Esophagus (tissue), 2 donors: ENCODE results near the gene DHODH. TPM values are rescaled to one million over a fixed set of nuclear protein-coding genes. Genes with fewer than 3 reads are reported as not detected.

ENCODE experiments used
- H3K27ac ChIP-seq, 2 donors: one replicate each; pipeline ENCODE4 v1.5.1; 2013; ENCODE audit warnings: low read depth in 2 of 2, mild to moderate bottlenecking in 2 of 2, inconsistent platforms in 1 of 2, low read length in 1 of 2, moderate library complexity in 1 of 2
- H3K27me3 ChIP-seq, 2 donors: one replicate each; pipeline ENCODE4 v1.6.1; 2013; ENCODE audit warnings: low read length in 2 of 2, control low read depth in 1 of 2, mild to moderate bottlenecking in 1 of 2; ENCODE audit not compliant: insufficient read depth in 2 of 2, control insufficient read depth in 1 of 2
- H3K36me3 ChIP-seq, 2 donors: one replicate each; pipeline ENCODE4 v1.6.1; 2013; ENCODE audit warnings: low read length in 1 of 2; ENCODE audit not compliant: control insufficient read depth in 2 of 2, insufficient read depth in 2 of 2
- H3K4me1 ChIP-seq, 2 donors: one replicate each; pipeline ENCODE4 v1.6.1; 2013; ENCODE audit warnings: low read length in 1 of 2; ENCODE audit not compliant: control insufficient read depth in 2 of 2, insufficient read depth in 2 of 2
- H3K4me3 ChIP-seq, 2 donors: one replicate each; pipeline ENCODE4 v1.5.1; 2013; ENCODE audit warnings: low read length in 2 of 2, mild to moderate bottlenecking in 2 of 2, low read depth in 1 of 2, moderate library complexity in 1 of 2
- H3K9me3 ChIP-seq, 2 donors: one replicate each; pipeline ENCODE4 v1.6.1; 2013; ENCODE audit warnings: mild to moderate bottlenecking in 2 of 2, low read depth in 1 of 2, low read length in 1 of 2, moderate library complexity in 1 of 2; ENCODE audit not compliant: control insufficient read depth in 2 of 2, insufficient read depth in 1 of 2
- WGBS, 2 donors: extraction: QIAGEN DNeasy Blood & Tissue Kit; methylation state at CpG; one replicate each; pipeline ENCODE4 v1.1.7; 2013; 5-methylcytosine and 5-hydroxymethylcytosine counted together
- polyA plus RNA-seq, 2 donors: library from polyadenylated mRNA; stranded (reverse); fragments of 200-250 nt; gene quantifications; one replicate each; pipeline ENCODE4 v1.2.3, GENCODE V29; 2013
- donor health status: healthy with polysubstance abuse.
- donor health status: Bipolar disorder and iron deficiency.

Gene DHODH
- polyA plus RNA-seq, 2 donors: 3.1 to 5.6 TPM

DNA sequence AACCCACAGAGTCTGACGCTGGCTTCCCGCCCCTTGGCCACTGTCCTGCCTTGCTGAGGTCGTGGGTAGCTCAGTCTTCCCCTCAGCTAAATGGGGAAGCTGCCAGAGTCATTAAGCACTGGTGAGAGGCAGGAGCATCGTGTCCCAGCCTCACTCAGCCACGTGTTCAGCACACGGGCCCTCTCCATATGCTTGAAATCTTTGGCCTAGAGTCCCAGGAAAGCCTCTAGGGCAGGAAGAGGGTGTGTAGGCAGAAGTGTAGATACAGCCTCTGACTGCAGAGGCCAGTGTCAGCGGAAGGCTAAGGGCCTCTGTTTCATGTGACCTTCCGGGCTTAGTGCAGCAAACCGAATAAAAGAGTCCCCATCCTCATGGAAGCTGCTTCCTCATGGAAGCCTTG is 4.1 kb downstream of the DHODH start:
- peak overlapping the region; percentile 11 to 45 for H3K27ac ChIP-seq
- 62 to 77% methylated on average over 9 of the region's 9 CpGs for WGBS, 2 donors

DNA sequence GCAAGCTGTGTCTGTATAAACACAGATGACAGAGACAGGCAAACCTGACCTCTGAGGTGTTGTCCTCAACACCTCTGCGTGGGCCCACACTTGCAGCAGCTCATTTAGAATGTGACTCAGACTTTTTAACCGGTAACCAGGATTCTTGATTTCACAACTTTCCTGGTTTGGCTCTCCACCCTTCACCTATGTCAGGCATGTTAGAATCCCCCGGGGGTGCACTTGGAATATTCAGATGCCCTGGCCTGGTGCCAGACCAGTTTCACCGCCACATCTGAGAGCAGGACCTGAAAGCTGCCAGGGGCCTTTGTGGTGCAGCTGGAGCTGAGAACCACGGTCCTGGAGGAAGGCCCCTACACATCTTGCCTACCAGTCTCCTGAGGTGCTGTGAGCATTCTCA is 4.8 kb downstream of the DHODH start:
- Histone ChIP-seq H3K9me3 (no peaks in the 10 kb centered on the region), H3K4me3 (no peak overlapping the region), H3K27me3 (no peaks in the 10 kb centered on the region), H3K27ac (peak overlapping the region in 1 of 2 donors; percentile 70), H3K36me3 (peaks cover 7 to 12% of the 10 kb centered on the region in 2 donors), H3K4me1 (peaks cover 0 to 3% of the 10 kb centered on the region in 2 donors)
- 22 to 26% methylated on average over 5 of the region's 5 CpGs for WGBS, 2 donors

More for the DNA sequence above, 4.1 kb downstream of the DHODH start:
- Histone ChIP-seq H3K9me3 (no peaks in the 10 kb centered on the region), H3K4me1 (peaks cover 0 to 3% of the 10 kb centered on the region in 2 donors), H3K36me3 (peaks cover 7 to 10% of the 10 kb centered on the region in 2 donors), H3K27me3 (no peaks in the 10 kb centered on the region), H3K4me3 (no peak overlapping the region)

GRCh38 chr16:72013888-72014581 is 5.5 kb downstream of the DHODH start:
- no peak overlapping the region for H3K4me3 ChIP-seq
- H3K36me3 ChIP-seq: peaks cover 7 to 14% of the 10 kb centered on the region in 2 donors
- H3K27me3 ChIP-seq: no peaks in the 10 kb centered on the region
- no peaks in the 10 kb centered on the region for H3K9me3 ChIP-seq
- WGBS, 2 donors: 48 to 58% methylated on average over 15 of the region's 15 CpGs
- peaks cover 0 to 3% of the 10 kb centered on the region in 2 donors for H3K4me1 ChIP-seq
- H3K27ac ChIP-seq: peak overlapping the region in 1 of 2 donors; percentile 70

DNA sequence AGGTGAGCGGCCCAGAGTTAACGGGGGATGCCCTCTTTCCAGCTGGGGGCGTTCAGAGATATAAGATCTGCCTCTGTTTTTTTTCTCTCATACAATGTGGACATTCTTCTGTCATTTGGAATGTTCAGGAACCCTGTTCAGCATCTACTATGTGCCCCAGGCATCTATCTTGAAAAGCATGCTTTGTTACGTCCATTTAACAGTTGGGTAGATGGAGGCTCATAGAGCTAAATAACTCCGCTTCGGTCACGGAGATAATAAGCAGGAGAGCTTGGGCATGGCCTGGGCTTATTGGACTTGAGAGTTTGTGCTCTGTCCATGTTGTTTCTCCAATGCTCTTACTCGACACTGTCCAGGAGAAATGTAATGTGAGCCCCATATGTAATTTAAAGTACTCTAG is 6.1 kb downstream of the DHODH start:
- no peaks in the 10 kb centered on the region for H3K27me3 ChIP-seq
- H3K4me3 ChIP-seq: no peak overlapping the region
- no peaks in the 10 kb centered on the region for H3K9me3 ChIP-seq
- peaks cover 7 to 14% of the 10 kb centered on the region in 2 donors for H3K36me3 ChIP-seq
- peaks cover 0 to 3% of the 10 kb centered on the region in 2 donors for H3K4me1 ChIP-seq
- H3K27ac ChIP-seq: no peak overlapping the region
- WGBS, 2 donors: 88 to 96% methylated on average over 8 of the region's 8 CpGs

- peaks cover 7 to 14% of the 10 kb centered on the region in 2 donors for H3K36me3 ChIP-seq
- no peaks in the 10 kb centered on the region for H3K27me3 ChIP-seq
- WGBS, 2 donors: 80 to 84% methylated on average over 3 of the region's 3 CpGs
- H3K4me3 ChIP-seq: no peak overlapping the region
- no peaks in the 10 kb centered on the region for H3K9me3 ChIP-seq
- peaks cover 0 to 3% of the 10 kb centered on the region in 2 donors for H3K4me1 ChIP-seq
- H3K27ac ChIP-seq: no peak overlapping the region
Measured at GRCh38 chr16:72015124-72015523, 6.6 kb downstream of the DHODH start.

DNA sequence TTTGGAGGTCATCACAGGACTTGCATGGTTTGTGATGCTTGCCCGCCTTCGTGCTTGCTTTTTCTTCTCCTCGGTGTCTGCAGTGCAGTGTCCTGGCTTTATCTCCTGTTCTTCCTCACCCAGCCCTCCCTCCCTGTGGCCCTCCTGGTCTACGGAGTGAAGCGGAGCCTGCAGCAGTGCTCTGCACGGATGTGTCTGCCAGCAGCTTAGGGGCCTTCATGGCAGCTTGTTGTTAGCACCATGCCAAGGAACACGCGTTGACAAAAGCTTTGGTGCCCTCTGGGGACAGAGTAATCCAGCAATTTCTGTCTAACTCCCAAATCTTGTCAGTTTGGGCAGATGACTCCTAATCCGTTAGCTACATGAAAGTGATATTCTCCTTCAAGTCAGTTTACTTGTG is 9.9 kb downstream of the DHODH start:
- 61 to 71% methylated on average over 9 of the region's 9 CpGs for WGBS, 2 donors
- H3K27ac ChIP-seq: no peak overlapping the region
- no peaks in the 10 kb centered on the region for H3K9me3 ChIP-seq
- peaks cover 0 to 3% of the 10 kb centered on the region in 2 donors for H3K4me1 ChIP-seq
- H3K4me3 ChIP-seq: no peak overlapping the region
- peaks cover 7 to 22% of the 10 kb centered on the region in 2 donors for H3K36me3 ChIP-seq
- H3K27me3 ChIP-seq: no peaks in the 10 kb centered on the region

- WGBS, 2 donors: 88 to 94% methylated on average over 11 to 15 of the region's 15 CpGs
- H3K4me3 ChIP-seq: no peak overlapping the region
- no peaks in the 10 kb centered on the region for H3K27me3 ChIP-seq
- no peaks in the 10 kb centered on the region for H3K9me3 ChIP-seq
- H3K27ac ChIP-seq: no peak overlapping the region
- H3K36me3 ChIP-seq: peaks cover 6 to 34% of the 10 kb centered on the region in 2 donors
- H3K4me1 ChIP-seq: no peaks in the 10 kb centered on the region
Measured at GRCh38 chr16:72021043-72021442, 12.5 kb downstream of the DHODH start.

- Histone ChIP-seq H3K36me3 (peaks cover 4 to 30% of the 10 kb centered on the region in 2 donors), H3K27ac (no peak overlapping the region), H3K4me1 (no peaks in the 10 kb centered on the region), H3K9me3 (no peaks in the 10 kb centered on the region), H3K4me3 (no peak overlapping the region), H3K27me3 (no peaks in the 10 kb centered on the region)
- 94 to 97% methylated on average over 13 of the region's 13 CpGs for WGBS, 2 donors
Measured at GRCh38 chr16:72022127-72022526, 13.6 kb downstream of the DHODH start.

DNA sequence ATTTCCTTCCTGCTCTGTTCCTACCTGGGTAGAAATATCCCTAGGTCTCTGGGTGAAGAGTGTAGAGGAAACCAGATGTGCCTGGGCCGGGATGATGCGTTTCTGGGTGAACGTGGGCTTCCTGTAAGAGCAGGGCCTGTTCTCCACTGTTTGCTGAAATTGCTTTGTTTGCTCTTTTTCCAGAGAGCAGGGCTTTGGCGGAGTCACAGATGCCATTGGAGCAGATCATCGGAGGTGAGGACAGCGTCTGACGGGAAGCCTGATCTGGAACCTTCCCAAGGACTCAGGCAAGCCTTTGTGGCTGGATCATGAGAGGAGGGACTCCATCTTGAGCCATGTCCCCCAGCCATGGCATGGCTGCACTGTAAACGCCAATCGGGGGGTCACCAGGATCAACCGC is 15.4 kb downstream of the DHODH start:
- Histone ChIP-seq H3K27me3 (no peaks in the 10 kb centered on the region), H3K9me3 (no peaks in the 10 kb centered on the region), H3K27ac (no peak overlapping the region), H3K4me3 (no peak overlapping the region), H3K4me1 (no peaks in the 10 kb centered on the region), H3K36me3 (peaks cover 7 to 29% of the 10 kb centered on the region in 2 donors)
- WGBS, 2 donors: 85 to 90% methylated on average over 10 of the region's 10 CpGs

DNA sequence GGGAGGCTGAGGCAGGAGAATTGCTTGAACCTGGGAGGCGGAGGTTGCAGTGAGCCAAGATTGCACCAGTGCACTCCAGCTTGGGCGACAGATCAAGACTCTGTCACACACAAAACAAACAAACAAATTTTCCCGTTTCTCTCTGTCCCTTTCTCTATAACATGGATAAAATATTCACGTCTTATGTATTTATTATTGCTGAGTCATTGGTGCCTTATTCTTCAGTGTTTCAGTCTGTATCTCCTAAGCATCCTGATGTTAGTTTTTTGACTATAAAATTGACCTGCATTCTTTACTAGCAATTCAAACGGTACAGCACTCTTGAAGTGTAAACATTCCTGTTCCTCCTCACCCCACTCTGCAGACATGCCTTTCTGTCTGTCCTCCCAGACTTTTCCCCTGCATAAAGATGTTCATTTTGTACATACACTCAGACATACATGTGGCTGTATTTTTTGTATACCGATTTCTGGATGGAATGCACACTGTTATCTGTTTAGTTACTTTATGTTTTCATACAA is 16.4 kb downstream of the DHODH start:
- WGBS, 2 donors: 67 to 69% methylated on average over 6 of the region's 6 CpGs
- Histone ChIP-seq H3K27ac (no peak overlapping the region), H3K9me3 (no peaks in the 10 kb centered on the region), H3K36me3 (peaks cover 7 to 29% of the 10 kb centered on the region in 2 donors), H3K4me3 (no peak overlapping the region), H3K4me1 (no peaks in the 10 kb centered on the region), H3K27me3 (no peaks in the 10 kb centered on the region)
